Lung (tissue), 12 donors: ENCODE results near the gene HIVEP1. TPM values are rescaled to one million over a fixed set of nuclear protein-coding genes. Genes with fewer than 3 reads are reported as not detected.

Experiments
- ATAC-seq: fragments of 200-7000 bp; cut with Tn5 transposase; one replicate; pipeline ENCODE4 v1.9.1; 2020; ENCODE audit warnings: moderate number of reproducible peaks; ENCODE audit not compliant: insufficient read depth, low FRiP score
- DNase-seq, 3 donors: peaks; one replicate each; pipeline ENCODE4 v3.0.0-alpha.2; 2013 to 2017
- H3K27ac ChIP-seq, 2 donors: one replicate each; pipeline ENCODE4 v1.5.1; 2013; ENCODE audit warnings: mild to moderate bottlenecking in 2 of 2, moderate library complexity in 2 of 2, control low read depth in 1 of 2, inconsistent platforms in 1 of 2, low read depth in 1 of 2, low read length in 1 of 2
- H3K27me3 ChIP-seq, 3 donors: one replicate each; pipeline ENCODE4 v1.5.1; 2013; ENCODE audit warnings: low read length in 2 of 3; ENCODE audit not compliant: control insufficient read depth in 3 of 3, insufficient read depth in 3 of 3
- H3K36me3 ChIP-seq, 4 donors: one replicate each; pipeline ENCODE4 v1.5.1; 2013; ENCODE audit warnings: low read length in 4 of 4, mild to moderate bottlenecking in 1 of 4, moderate library complexity in 1 of 4; ENCODE audit not compliant: control insufficient read depth in 4 of 4, insufficient read depth in 4 of 4
- H3K4me1 ChIP-seq, 5 donors: one replicate each; pipeline ENCODE4 v1.5.1; 2013; ENCODE audit warnings: low read length in 5 of 5, mild to moderate bottlenecking in 2 of 5, moderate library complexity in 1 of 5; ENCODE audit not compliant: control insufficient read depth in 5 of 5, insufficient read depth in 5 of 5
- H3K4me3 ChIP-seq: one replicate; pipeline ENCODE4 v1.5.1; 2013; ENCODE audit warnings: mild to moderate bottlenecking, control low read depth, moderate library complexity
- H3K9ac ChIP-seq, 2 donors: one replicate each; pipeline ENCODE4 v1.5.1; 2013; ENCODE audit warnings: low read length in 2 of 2, control low read depth in 1 of 2; ENCODE audit not compliant: insufficient read depth in 1 of 2
- H3K9me3 ChIP-seq, 4 donors: one replicate each; pipeline ENCODE4 v1.5.1; 2013; ENCODE audit warnings: low read length in 3 of 4, mild to moderate bottlenecking in 1 of 4, moderate library complexity in 1 of 4; ENCODE audit not compliant: control insufficient read depth in 4 of 4, insufficient read depth in 3 of 4
- WGBS, 2 donors: extraction: QIAGEN DNeasy Blood & Tissue Kit; methylation state at CpG; one replicate each; pipeline ENCODE4 v1.1.7; 2013; 5-methylcytosine and 5-hydroxymethylcytosine counted together
- polyA plus RNA-seq, 2 donors: library from polyadenylated mRNA; stranded (reverse); fragments of 200-250 nt; gene quantifications; one replicate each; pipeline ENCODE4 v1.2.1, GENCODE V29; 2013
- total RNA-seq, 2 donors: library from RNA; depleted of rRNA in 1 of 2; stranded (reverse); fragments of >200 nt in 1 of 2; gene quantifications; one replicate each; pipeline ENCODE4 v1.2.1, GENCODE V29; 2014 to 2021
- TF ChIP-seq, protein P1 (sequence below): IDR thresholded peaks from 2 replicates; pipeline ENCODE4 v1.5.1; 2012; ENCODE audit warnings: mild to moderate bottlenecking; ENCODE audit errors: control extremely low read depth, extremely low read depth
- donor health status: control.
- donor health status: control.
- donor health status: Bipolar disorder and iron deficiency.
- donor health status: healthy.
- donor health status: DM: yes; HTN: yes; CAD: no.

The HIVEP1 gene
- total and polyA plus RNA-seq, 4 donors = 3.1 to 49.6 (median 20.5) TPM

DNA sequence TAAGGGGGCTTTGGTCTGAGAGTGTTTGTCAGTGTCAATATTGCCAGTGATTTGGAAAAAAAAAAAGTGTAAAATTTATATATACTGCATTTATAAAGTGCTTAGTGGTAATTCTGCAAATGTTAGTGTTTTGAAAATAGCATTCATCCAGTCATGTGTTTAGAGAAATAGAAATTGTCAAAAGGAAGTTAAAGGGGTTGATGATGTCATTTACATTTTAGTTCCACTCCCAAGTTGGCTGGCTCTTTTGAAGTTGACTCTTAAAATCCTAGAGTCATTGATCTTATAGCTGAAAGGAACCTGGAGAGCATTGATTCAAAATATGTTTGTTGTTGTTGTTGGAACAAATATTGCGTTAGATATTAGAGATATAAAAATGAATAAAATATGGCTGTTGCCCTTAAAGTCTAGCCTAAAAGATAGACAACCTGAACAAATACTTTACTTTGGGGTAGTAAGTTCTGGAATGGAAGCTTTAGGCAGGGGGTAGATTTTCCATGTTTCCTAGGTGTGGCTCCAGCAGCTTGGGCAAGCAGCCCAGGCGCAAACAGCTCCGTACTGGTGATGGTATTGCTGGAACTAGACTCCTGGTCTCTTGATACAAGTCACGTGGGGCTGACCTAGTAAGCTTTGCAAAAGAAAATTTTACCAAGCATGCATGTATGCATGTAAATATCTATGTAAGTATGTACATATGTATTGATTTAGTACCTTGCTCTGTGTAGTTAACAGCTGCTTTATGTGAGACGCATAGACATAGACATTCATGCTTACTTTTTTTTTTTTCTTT lies 46.3 kb downstream of the HIVEP1 start:
- H3K9ac ChIP-seq = no peak overlapping the region
- TF ChIP-seq, protein P1, sequence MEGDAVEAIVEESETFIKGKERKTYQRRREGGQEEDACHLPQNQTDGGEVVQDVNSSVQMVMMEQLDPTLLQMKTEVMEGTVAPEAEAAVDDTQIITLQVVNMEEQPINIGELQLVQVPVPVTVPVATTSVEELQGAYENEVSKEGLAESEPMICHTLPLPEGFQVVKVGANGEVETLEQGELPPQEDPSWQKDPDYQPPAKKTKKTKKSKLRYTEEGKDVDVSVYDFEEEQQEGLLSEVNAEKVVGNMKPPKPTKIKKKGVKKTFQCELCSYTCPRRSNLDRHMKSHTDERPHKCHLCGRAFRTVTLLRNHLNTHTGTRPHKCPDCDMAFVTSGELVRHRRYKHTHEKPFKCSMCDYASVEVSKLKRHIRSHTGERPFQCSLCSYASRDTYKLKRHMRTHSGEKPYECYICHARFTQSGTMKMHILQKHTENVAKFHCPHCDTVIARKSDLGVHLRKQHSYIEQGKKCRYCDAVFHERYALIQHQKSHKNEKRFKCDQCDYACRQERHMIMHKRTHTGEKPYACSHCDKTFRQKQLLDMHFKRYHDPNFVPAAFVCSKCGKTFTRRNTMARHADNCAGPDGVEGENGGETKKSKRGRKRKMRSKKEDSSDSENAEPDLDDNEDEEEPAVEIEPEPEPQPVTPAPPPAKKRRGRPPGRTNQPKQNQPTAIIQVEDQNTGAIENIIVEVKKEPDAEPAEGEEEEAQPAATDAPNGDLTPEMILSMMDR = no peak
- no peak overlapping the region for H3K27ac ChIP-seq
- H3K36me3 ChIP-seq = no peaks in the 10 kb centered on the region
- H3K4me1 ChIP-seq = peaks cover 0 to 8% (median 4%) of the 10 kb centered on the region in 5 donors
- ATAC-seq (no peak), DNase-seq (no peak)
- no peak overlapping the region for H3K4me3 ChIP-seq
- no peaks in the 10 kb centered on the region for H3K9me3 ChIP-seq
- no peaks in the 10 kb centered on the region for H3K27me3 ChIP-seq
- WGBS, 2 donors = 83 to 90% methylated on average over 5 of the region's 5 CpGs

DNA sequence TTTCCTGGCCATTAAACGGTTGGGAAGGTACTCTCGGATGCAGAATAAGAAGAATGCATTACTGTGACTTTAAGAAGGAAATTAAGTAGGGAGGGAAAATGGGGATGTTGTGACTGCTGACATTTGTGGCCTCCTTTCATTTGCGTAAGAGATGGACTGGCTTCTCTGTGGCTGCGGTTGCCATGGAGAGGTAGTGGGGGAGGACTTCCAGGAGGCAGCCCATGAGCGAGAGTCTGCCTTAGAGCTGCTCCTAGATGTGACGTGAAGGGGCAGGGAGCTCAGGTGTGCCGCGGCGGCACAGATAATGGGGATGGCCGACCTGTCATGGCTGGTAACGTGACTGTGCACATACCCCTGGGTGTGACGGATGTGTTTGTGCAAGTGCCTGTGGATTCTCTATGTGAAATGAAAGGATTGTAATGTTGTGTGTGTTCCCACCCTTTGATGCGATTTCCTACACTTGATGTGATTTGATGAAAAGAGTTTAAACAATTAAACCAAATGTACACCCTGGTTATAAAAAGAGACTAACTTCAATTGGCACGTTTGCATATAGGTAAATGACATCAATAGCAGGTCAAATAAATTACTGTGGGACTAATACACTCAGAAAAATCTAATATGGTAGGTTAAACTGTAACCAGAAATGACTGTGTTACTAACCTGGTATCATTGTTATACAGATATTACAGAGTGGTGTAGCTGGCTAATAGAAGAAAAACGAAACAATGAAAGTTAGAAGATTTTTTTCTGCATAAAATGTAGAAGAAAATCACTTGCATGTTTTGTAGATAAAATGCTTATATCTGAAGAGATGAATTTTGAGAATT lies 48.9 kb downstream of the HIVEP1 start:
- ATAC-seq (peak; percentile 72), DNase-seq (peak; percentile 47 to 52 (median 48))
- Histone ChIP-seq H3K9ac (no peak overlapping the region), H3K4me3 (no peak overlapping the region), H3K36me3 (no peaks in the 10 kb centered on the region), H3K27me3 (no peaks in the 10 kb centered on the region), H3K4me1 (peaks cover 2 to 15% (median 8%) of the 10 kb centered on the region in 5 donors), H3K27ac (peak overlapping the region in 1 of 2 donors; percentile 67), H3K9me3 (no peaks in the 10 kb centered on the region)
- WGBS, 2 donors = 47 to 60% methylated on average over 15 of the region's 15 CpGs
- TF ChIP-seq, protein P1 = no peak

GRCh38 chr6:12062605-12063004 lies 50.5 kb downstream of the HIVEP1 start:
- no peak overlapping the region for H3K9ac ChIP-seq
- DNase-seq (no peak), ATAC-seq (no peak)
- TF ChIP-seq, protein P1 = no peak
- WGBS, 2 donors = 98 to 99% methylated on average over 5 of the region's 5 CpGs
- H3K36me3 ChIP-seq = no peaks in the 10 kb centered on the region
- no peaks in the 10 kb centered on the region for H3K9me3 ChIP-seq
- no peak overlapping the region for H3K27ac ChIP-seq
- H3K27me3 ChIP-seq = no peaks in the 10 kb centered on the region
- H3K4me3 ChIP-seq = no peak overlapping the region
- peaks cover 6 to 17% (median 11%) of the 10 kb centered on the region in 5 donors for H3K4me1 ChIP-seq
